ENCODE results near the gene RAD51B. TPM values are rescaled to one million over a fixed set of nuclear protein-coding genes. Genes with fewer than 3 reads are reported as not detected.

The RAD51B gene
- total and polyA plus RNA-seq, 9 of the 15 experiments (the other 6 are each of a cell fraction or from before 2014, with no cell fraction given), result 8.5 to 17.3 (median 11.3) TPM

GRCh38 chr14:68269136-68269927 lies 449.8 kb downstream of the RAD51B start:
- no peak for TF ChIP-seq RBM17 (IDR thresholded peaks at IDR 0.05; ENCODE audit: borderline replicate concordance, low read depth, low read length)
- 67% methylated on average over 8 of the region's 8 CpGs for WGBS (ENCODE audit: insufficient coverage, low coverage, missing lambda C conversion rate)
- ChIA-PET CTCF (ENCODE audit: low intra/inter-chr PET ratio) (no interaction called here), POLR2A (interaction anchor here (2.2 kb wide), 1 partner anchor 10 kb away, joined by 7 read pairs; no protein-coding TSS in a partner anchor)
- Histone ChIP-seq H3K27me3 (ENCODE audit: control insufficient read depth in 2 of 2, insufficient read depth in 2 of 2, low read length in 2 of 2) (no peaks in the 10 kb centered on the region), H3K79me2 (ENCODE audit: control insufficient read depth, insufficient read depth, low read length) (no peaks in the 10 kb centered on the region), H2AFZ (ENCODE audit: low read depth, low read length) (no peak overlapping the region), H3K9me1 (ENCODE audit: control insufficient read depth, insufficient read depth, low read length) (no peaks in the 10 kb centered on the region), H3K27ac (ENCODE audit: extremely low read depth, low read depth, low read length) (no peak overlapping the region), H3K4me1 (replicated peaks in 1 of 2; ENCODE audit: control insufficient read depth in 2 of 2, insufficient read depth in 2 of 2, low read length in 2 of 2) (no peaks in the 10 kb centered on the region; a peak in 2 of 5 replicates), H3K9me3 (replicated peaks; ENCODE audit: control insufficient read depth, insufficient read depth, low read depth, low read length) (no peaks in the 10 kb centered on the region), H4K20me1 (replicated peaks; ENCODE audit: control insufficient read depth, insufficient read depth, low read length) (no peaks in the 10 kb centered on the region), H3K4me3 (no peak overlapping the region), H3K4me2 (ENCODE audit: insufficient read depth, low read length) (no peak overlapping the region), H3K36me3 (ENCODE audit: control insufficient read depth, insufficient read depth, low read length) (no peaks in the 10 kb centered on the region), H3K9ac (ENCODE audit: insufficient read depth in 1 of 2, low read depth in 2 of 2, low read length in 2 of 2) (no peak overlapping the region)
- FAIRE-seq (no peak), ATAC-seq (no peak), DNase-seq (ENCODE audit: extremely low read depth in 1 of 4, low spot score in 3 of 4) (no peak)
- in situ Hi-C loops (cut with MboI), result no loop called here
- intact Hi-C loops (cut with micrococcal nuclease), result no loop called here
- no TSS peak for BruUV-seq (replicated peaks)

- Histone ChIP-seq H3K36me3 (ENCODE audit: control insufficient read depth, insufficient read depth, low read length) (no peaks in the 10 kb centered on the region), H2AFZ (ENCODE audit: low read depth, low read length) (no peak overlapping the region), H3K27me3 (ENCODE audit: control insufficient read depth in 2 of 2, insufficient read depth in 2 of 2, low read length in 2 of 2) (no peaks in the 10 kb centered on the region), H3K27ac (ENCODE audit: extremely low read depth, low read depth, low read length) (no peak overlapping the region), H3K4me1 (replicated peaks in 1 of 2; ENCODE audit: control insufficient read depth in 2 of 2, insufficient read depth in 2 of 2, low read length in 2 of 2) (peaks cover 0 to 6% of the 10 kb centered on the region in 2 experiments; a peak in 3 of 5 replicates), H3K79me2 (ENCODE audit: control insufficient read depth, insufficient read depth, low read length) (no peaks in the 10 kb centered on the region), H4K20me1 (replicated peaks; ENCODE audit: control insufficient read depth, insufficient read depth, low read length) (no peaks in the 10 kb centered on the region), H3K4me3 (no peak overlapping the region), H3K9me1 (ENCODE audit: control insufficient read depth, insufficient read depth, low read length) (no peaks in the 10 kb centered on the region), H3K9me3 (replicated peaks; ENCODE audit: control insufficient read depth, insufficient read depth, low read depth, low read length) (no peaks in the 10 kb centered on the region), H3K9ac (ENCODE audit: insufficient read depth in 1 of 2, low read depth in 2 of 2, low read length in 2 of 2) (no peak overlapping the region), H3K4me2 (ENCODE audit: insufficient read depth, low read length) (no peak overlapping the region)
- DNase-seq (ENCODE audit: extremely low read depth in 1 of 4, low spot score in 3 of 4) (no peak), FAIRE-seq (no peak), ATAC-seq (no peak)
- no peak for TF ChIP-seq MEIS2 (IDR thresholded peaks at IDR 0.05; ENCODE audit: partially characterized antibody)
- TF ChIP-seq ZNF277 (CRISPR knock-in tag; IDR thresholded peaks at IDR 0.05; ENCODE audit: borderline replicate concordance), result no peak
- no peak for TF ChIP-seq MYBL2 (IDR thresholded peaks at IDR 0.05; ENCODE audit: low read depth)
- no peak for TF ChIP-seq MYBL2 (CRISPR knock-in tag; IDR thresholded peaks at IDR 0.05; ENCODE audit: borderline replicate concordance)
- TF ChIP-seq PHB (CRISPR knock-in tag; IDR thresholded peaks at IDR 0.05), result no peak
- TF ChIP-seq MCM2 (IDR thresholded peaks at IDR 0.05; ENCODE audit: low read depth), result no peak
- no peak for TF ChIP-seq HNRNPUL1 (IDR thresholded peaks at IDR 0.05; ENCODE audit: low read length)
- TF ChIP-seq MECOM (CRISPR knock-in tag; IDR thresholded peaks at IDR 0.05), result no peak
- TF ChIP-seq ZFP1 (CRISPR knock-in tag; IDR thresholded peaks at IDR 0.05), result no peak
- in situ Hi-C loops (cut with MboI) (no loop called here), intact Hi-C loops (cut with micrococcal nuclease) (no loop called here)
- WGBS (ENCODE audit: insufficient coverage, low coverage, missing lambda C conversion rate), result 60% methylated on average over 2 of the region's 2 CpGs
- no TSS peak for BruUV-seq (replicated peaks)
- ChIA-PET CTCF (ENCODE audit: low intra/inter-chr PET ratio) (no interaction called here), POLR2A (interaction anchor here (2.2 kb wide), 1 partner anchor 11 kb away, joined by 7 read pairs; no protein-coding TSS in a partner anchor)
Measured at GRCh38 chr14:68270342-68270741, 450.8 kb downstream of the RAD51B start.

All from K562 (cell line).